ENCODE results near the gene THBS2.
"Not testable (repeated sequence)": the region's sequence is repeated elsewhere in the genome, so short reads cannot be mapped to it uniquely, and the experiment has no call there.

THBS2 gene

GRCh38 chr6:169253337-169254238, at the start of gene THBS2:
Gene THBS2 (minus strand): TSS chr6:169253846. CDS start chr6:169250784, 3,062 bp downstream.
- in situ Hi-C loops (cut with MboI; ENCODE audit: low sequenced_read_pairs): no loop called here

GRCh38 chr6:169302716-169303115, 49.1 kb upstream of the THBS2 start:
- in situ Hi-C loops (cut with MboI; ENCODE audit: low sequenced_read_pairs): no loop called here

- in situ Hi-C loops (cut with MboI; ENCODE audit: low sequenced_read_pairs): no loop called here
Observed at GRCh38 chr6:169302255-169302654, 48.6 kb upstream of the THBS2 start.

- in situ Hi-C loops (cut with MboI; ENCODE audit: low sequenced_read_pairs): no loop called here
Observed at GRCh38 chr6:169300916-169301315, 47.3 kb upstream of the THBS2 start.

- in situ Hi-C loops (cut with MboI; ENCODE audit: low sequenced_read_pairs): not testable (repeated sequence)
Observed at GRCh38 chr6:169298626-169299025, 45.0 kb upstream of the THBS2 start.

GRCh38 chr6:169296622-169297021, 43.0 kb upstream of the THBS2 start:
- in situ Hi-C loops (cut with MboI; ENCODE audit: low sequenced_read_pairs): no loop called here

- in situ Hi-C loops (cut with MboI; ENCODE audit: low sequenced_read_pairs): no loop called here
Observed at GRCh38 chr6:169296170-169296569, 42.5 kb upstream of the THBS2 start.

- in situ Hi-C loops (cut with MboI; ENCODE audit: low sequenced_read_pairs): no loop called here
Observed at GRCh38 chr6:169293196-169293595, 39.5 kb upstream of the THBS2 start.

- in situ Hi-C loops (cut with MboI; ENCODE audit: low sequenced_read_pairs): no loop called here
Observed at GRCh38 chr6:169292338-169293124, 38.9 kb upstream of the THBS2 start.

- in situ Hi-C loops (cut with MboI; ENCODE audit: low sequenced_read_pairs): no loop called here
Observed at GRCh38 chr6:169291646-169292337, 38.1 kb upstream of the THBS2 start.

GRCh38 chr6:169291148-169291547, 37.5 kb upstream of the THBS2 start:
- in situ Hi-C loops (cut with MboI; ENCODE audit: low sequenced_read_pairs): no loop called here

GRCh38 chr6:169289619-169290339, 36.1 kb upstream of the THBS2 start:
- in situ Hi-C loops (cut with MboI; ENCODE audit: low sequenced_read_pairs): no loop called here

- in situ Hi-C loops (cut with MboI; ENCODE audit: low sequenced_read_pairs): no loop called here
Observed at GRCh38 chr6:169289257-169289618, 35.6 kb upstream of the THBS2 start.

- in situ Hi-C loops (cut with MboI; ENCODE audit: low sequenced_read_pairs): no loop called here
Observed at GRCh38 chr6:169288591-169288990, 34.9 kb upstream of the THBS2 start.

GRCh38 chr6:169287675-169288074, 34.0 kb upstream of the THBS2 start:
- in situ Hi-C loops (cut with MboI; ENCODE audit: low sequenced_read_pairs): no loop called here

- in situ Hi-C loops (cut with MboI; ENCODE audit: low sequenced_read_pairs): no loop called here
Observed at GRCh38 chr6:169286961-169287360, 33.3 kb upstream of the THBS2 start.

- in situ Hi-C loops (cut with MboI; ENCODE audit: low sequenced_read_pairs): no loop called here
Observed at GRCh38 chr6:169285165-169285564, 31.5 kb upstream of the THBS2 start.

- in situ Hi-C loops (cut with MboI; ENCODE audit: low sequenced_read_pairs): no loop called here
Observed at GRCh38 chr6:169283924-169284323, 30.3 kb upstream of the THBS2 start.

GRCh38 chr6:169282043-169282442, 28.4 kb upstream of the THBS2 start:
- in situ Hi-C loops (cut with MboI; ENCODE audit: low sequenced_read_pairs): no loop called here

- in situ Hi-C loops (cut with MboI; ENCODE audit: low sequenced_read_pairs): no loop called here
Observed at GRCh38 chr6:169277619-169278018, 24.0 kb upstream of the THBS2 start.

GRCh38 chr6:169274781-169275180, 21.1 kb upstream of the THBS2 start:
- in situ Hi-C loops (cut with MboI; ENCODE audit: low sequenced_read_pairs): no loop called here

Measured in HL-60/S4 treated with phorbol 12-myristate 13-acetate at 8.2 ng/mL for 4 days and 3 days (cell line).